Measurements from ENCODE around the gene RERE. TPM values are rescaled to one million over a fixed set of nuclear protein-coding genes. Genes with fewer than 3 reads are reported as not detected.

Gene RERE
- total RNA-seq, 4 donors from 2014 or later, result 86.4 to 111 (median 103) TPM

GRCh38 chr1:8349961-8350360 is 467.5 kb downstream of the RERE start:
- peaks cover 0 to 51% (median 26%) of the 10 kb centered on the region in 4 donors for H3K4me1 ChIP-seq
- DNase-seq (ENCODE audit: low spot score in 2 of 2), result peak in 1 of 2 donors; percentile 55
- 51 to 62% methylated on average over 5 to 14 of the region's 14 CpGs for WGBS, 2 donors

GRCh38 chr1:8349473-8349865 is 468.0 kb downstream of the RERE start:
- no peak for DNase-seq (ENCODE audit: low spot score in 2 of 2)
- H3K4me3 ChIP-seq, result no peak overlapping the region
- TF ChIP-seq EP300 (IDR thresholded peaks at IDR 0.05) (no peak), CTCF (IDR thresholded peaks at IDR 0.05) (no peak), POLR2A (IDR thresholded peaks at IDR 0.05) (no peak)
- H3K4me1 ChIP-seq, result peaks cover 0 to 51% (median 26%) of the 10 kb centered on the region in 4 donors
- peak overlapping the region in 2 of 4 donors; percentile 52 to 70 for H3K27ac ChIP-seq
- WGBS, 2 donors, result 78 to 83% methylated on average over 9 of the region's 9 CpGs
- no peaks in the 10 kb centered on the region for H3K27me3 ChIP-seq
- peaks cover 0 to 15% (median 0%) of the 10 kb centered on the region in 3 donors for H3K36me3 ChIP-seq
- no peaks in the 10 kb centered on the region for H3K9me3 ChIP-seq

More at GRCh38 chr1:8349961-8350360, 467.5 kb downstream of the RERE start:
- peak overlapping the region in 2 of 4 donors; percentile 52 to 70 for H3K27ac ChIP-seq
- H3K36me3 ChIP-seq, result peaks cover 0 to 20% (median 0%) of the 10 kb centered on the region in 3 donors
- no peaks in the 10 kb centered on the region for H3K9me3 ChIP-seq
- no peak overlapping the region for H3K4me3 ChIP-seq
- no peaks in the 10 kb centered on the region for H3K27me3 ChIP-seq
- TF ChIP-seq CTCF (IDR thresholded peaks at IDR 0.05) (no peak), EP300 (IDR thresholded peaks at IDR 0.05) (peak in 1 of 2 donors; percentile 9)

GRCh38 chr1:8348777-8349472 is 468.5 kb downstream of the RERE start:
- TF ChIP-seq EP300 (IDR thresholded peaks at IDR 0.05) (no peak), CTCF (IDR thresholded peaks at IDR 0.05) (peak; percentile 80 to 94 (median 91))
- DNase-seq (ENCODE audit: low spot score in 2 of 2), result peak in 1 of 2 donors; percentile 60
- peak overlapping the region in 1 of 4 donors; percentile 52 for H3K27ac ChIP-seq
- no peaks in the 10 kb centered on the region for H3K27me3 ChIP-seq
- no peak overlapping the region for H3K4me3 ChIP-seq
- peaks cover 0 to 10% (median 0%) of the 10 kb centered on the region in 3 donors for H3K36me3 ChIP-seq
- WGBS, 2 donors, result 28 to 29% methylated on average over 20 to 21 of the region's 21 CpGs
- H3K4me1 ChIP-seq, result peaks cover 0 to 49% (median 26%) of the 10 kb centered on the region in 4 donors
- H3K9me3 ChIP-seq, result no peaks in the 10 kb centered on the region

- TF ChIP-seq POLR2A (IDR thresholded peaks at IDR 0.05) (no peak), CTCF (IDR thresholded peaks at IDR 0.05) (no peak), EP300 (IDR thresholded peaks at IDR 0.05) (no peak)
- no peak for DNase-seq (ENCODE audit: low spot score in 2 of 2)
- Histone ChIP-seq H3K36me3 (peaks cover 0 to 3% (median 0%) of the 10 kb centered on the region in 3 donors), H3K9me3 (no peaks in the 10 kb centered on the region), H3K27ac (peak overlapping the region in 1 of 4 donors; percentile 52), H3K4me3 (no peak overlapping the region), H3K4me1 (peaks cover 0 to 46% (median 25%) of the 10 kb centered on the region in 4 donors), H3K27me3 (no peaks in the 10 kb centered on the region)
- 82 to 83% methylated on average over 19 to 21 of the region's 21 CpGs for WGBS, 2 donors
Observed at GRCh38 chr1:8348047-8348776, 469.2 kb downstream of the RERE start.

- Histone ChIP-seq H3K36me3 (no peaks in the 10 kb centered on the region), H3K4me3 (no peak overlapping the region), H3K27me3 (no peaks in the 10 kb centered on the region), H3K4me1 (peaks cover 0 to 45% (median 21%) of the 10 kb centered on the region in 4 donors), H3K27ac (peak overlapping the region in 1 of 4 donors; percentile 52), H3K9me3 (no peaks in the 10 kb centered on the region)
- WGBS, 2 donors, result 81 to 85% methylated on average over 15 of the region's 15 CpGs
- no peak for DNase-seq (ENCODE audit: low spot score in 2 of 2)
- TF ChIP-seq CTCF (IDR thresholded peaks at IDR 0.05) (no peak), POLR2A (IDR thresholded peaks at IDR 0.05) (no peak), EP300 (IDR thresholded peaks at IDR 0.05) (no peak)
Observed at GRCh38 chr1:8347635-8348034, 469.8 kb downstream of the RERE start.
